ENCODE data around the gene MTHFR. TPM values are rescaled to one million over a fixed set of nuclear protein-coding genes. Genes with fewer than 3 reads are reported as not detected.

The MTHFR gene
- total RNA-seq, 1 donor from 2014 or later, result 13.0 TPM

DNA sequence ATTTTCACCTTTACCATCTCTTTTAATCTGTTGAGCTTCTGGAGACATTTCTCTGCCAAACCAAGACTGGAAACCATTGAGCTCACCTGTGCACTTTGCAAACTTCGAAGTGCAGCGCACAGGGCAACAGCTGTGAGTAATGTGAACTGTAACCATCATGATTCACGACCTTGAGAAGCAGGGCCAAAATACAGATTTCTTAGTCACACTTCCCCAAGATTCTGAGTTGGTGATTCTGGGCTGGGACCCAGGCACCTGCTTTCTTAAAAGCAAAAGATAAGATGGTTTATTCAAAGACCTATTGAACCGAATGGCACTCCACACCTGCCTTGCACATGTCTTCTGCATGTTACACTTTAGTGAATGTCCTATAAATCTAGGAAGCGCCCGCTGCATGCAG lies 59.7 kb downstream of the MTHFR start:
- Histone ChIP-seq H3K4me3 (ENCODE audit: insufficient read depth, low read depth, low read length) (no peak overlapping the region), H3K9ac (ENCODE audit: low read length) (no peak overlapping the region), H3K27ac (ENCODE audit: low read depth, low read length) (no peak overlapping the region), H3K36me3 (ENCODE audit: insufficient read depth, low read length) (no peaks in the 10 kb centered on the region), H4K20me1 (ENCODE audit: insufficient read depth, low read length) (peaks cover 12% of the 10 kb centered on the region), H2AFZ (ENCODE audit: low read depth, low read length) (no peak overlapping the region), H3K27me3 (ENCODE audit: insufficient read depth, low read length) (no peaks in the 10 kb centered on the region), H3K9me3 (ENCODE audit: insufficient read depth, low read depth, low read length) (no peaks in the 10 kb centered on the region), H3K4me2 (ENCODE audit: low read length) (no peak overlapping the region), H3K4me1 (ENCODE audit: insufficient read depth, low read length) (no peaks in the 10 kb centered on the region), H3K79me2 (ENCODE audit: insufficient read depth, low read length) (no peaks in the 10 kb centered on the region)
- H3K36me3 Mint-ChIP-seq (ENCODE audit: low read depth, unreplicated experiment), result peaks cover 12% of the 10 kb centered on the region
- no peak overlapping the region for H3K4me3 Mint-ChIP-seq (ENCODE audit: unreplicated experiment)
- no peaks in the 10 kb centered on the region for H3K9me3 Mint-ChIP-seq (ENCODE audit: unreplicated experiment)
- no peak overlapping the region for H3K27ac Mint-ChIP-seq (ENCODE audit: unreplicated experiment)
- H3K27me3 Mint-ChIP-seq (ENCODE audit: low read depth, unreplicated experiment), result no peaks in the 10 kb centered on the region
- DNase-seq (ENCODE audit: low read depth) (peak; percentile 42), FAIRE-seq (no peak)
- no peaks in the 10 kb centered on the region for H3K4me1 Mint-ChIP-seq (ENCODE audit: low read depth, unreplicated experiment)
- TF ChIP-seq, protein P1, sequence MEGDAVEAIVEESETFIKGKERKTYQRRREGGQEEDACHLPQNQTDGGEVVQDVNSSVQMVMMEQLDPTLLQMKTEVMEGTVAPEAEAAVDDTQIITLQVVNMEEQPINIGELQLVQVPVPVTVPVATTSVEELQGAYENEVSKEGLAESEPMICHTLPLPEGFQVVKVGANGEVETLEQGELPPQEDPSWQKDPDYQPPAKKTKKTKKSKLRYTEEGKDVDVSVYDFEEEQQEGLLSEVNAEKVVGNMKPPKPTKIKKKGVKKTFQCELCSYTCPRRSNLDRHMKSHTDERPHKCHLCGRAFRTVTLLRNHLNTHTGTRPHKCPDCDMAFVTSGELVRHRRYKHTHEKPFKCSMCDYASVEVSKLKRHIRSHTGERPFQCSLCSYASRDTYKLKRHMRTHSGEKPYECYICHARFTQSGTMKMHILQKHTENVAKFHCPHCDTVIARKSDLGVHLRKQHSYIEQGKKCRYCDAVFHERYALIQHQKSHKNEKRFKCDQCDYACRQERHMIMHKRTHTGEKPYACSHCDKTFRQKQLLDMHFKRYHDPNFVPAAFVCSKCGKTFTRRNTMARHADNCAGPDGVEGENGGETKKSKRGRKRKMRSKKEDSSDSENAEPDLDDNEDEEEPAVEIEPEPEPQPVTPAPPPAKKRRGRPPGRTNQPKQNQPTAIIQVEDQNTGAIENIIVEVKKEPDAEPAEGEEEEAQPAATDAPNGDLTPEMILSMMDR (IDR thresholded peaks at IDR 0.05; ENCODE audit: insufficient read depth, low read depth, low read length), result no peak
- no peak for TF ChIP-seq EZH2 (IDR thresholded peaks at IDR 0.05; ENCODE audit: insufficient read depth, low read length)

DNA sequence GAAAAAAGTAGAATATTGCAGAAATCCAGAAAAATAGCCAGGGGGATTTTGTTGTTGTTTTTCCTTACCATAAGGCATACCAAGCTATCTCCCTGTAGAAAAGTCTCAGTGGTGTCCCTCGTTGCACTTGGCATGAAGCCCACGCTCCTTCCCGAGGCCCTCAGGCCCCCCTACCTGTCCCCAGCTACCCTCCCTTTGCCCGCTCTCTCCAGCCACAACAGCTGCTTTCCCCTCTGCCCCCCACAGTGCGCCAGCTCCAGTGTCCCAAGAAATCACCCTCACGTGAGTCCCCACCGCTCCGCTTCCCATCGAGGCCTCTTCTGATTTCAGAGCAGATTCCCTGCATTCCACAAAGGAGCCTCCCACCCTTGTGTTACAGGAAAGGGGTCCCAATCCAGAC lies 61.5 kb downstream of the MTHFR start:
- no peak for TF ChIP-seq EZH2 (IDR thresholded peaks at IDR 0.05; ENCODE audit: insufficient read depth, low read length)
- TF ChIP-seq, protein P1 (IDR thresholded peaks at IDR 0.05; ENCODE audit: insufficient read depth, low read depth, low read length), result no peak
- no peaks in the 10 kb centered on the region for H3K79me2 ChIP-seq (ENCODE audit: insufficient read depth, low read length)
- no peaks in the 10 kb centered on the region for H3K9me3 ChIP-seq (ENCODE audit: insufficient read depth, low read depth, low read length)
- Mint-ChIP-seq H3K9me3 (ENCODE audit: unreplicated experiment) (no peaks in the 10 kb centered on the region), H3K36me3 (ENCODE audit: low read depth, unreplicated experiment) (peaks cover 12% of the 10 kb centered on the region), H3K4me1 (ENCODE audit: low read depth, unreplicated experiment) (peaks cover 7% of the 10 kb centered on the region), H3K27ac (ENCODE audit: unreplicated experiment) (no peak overlapping the region), H3K4me3 (ENCODE audit: unreplicated experiment) (no peak overlapping the region), H3K27me3 (ENCODE audit: low read depth, unreplicated experiment) (no peaks in the 10 kb centered on the region)
- H3K9ac ChIP-seq (ENCODE audit: low read length), result no peak overlapping the region
- no peaks in the 10 kb centered on the region for H3K36me3 ChIP-seq (ENCODE audit: insufficient read depth, low read length)
- H3K27me3 ChIP-seq (ENCODE audit: insufficient read depth, low read length), result no peaks in the 10 kb centered on the region
- H3K4me3 ChIP-seq (ENCODE audit: insufficient read depth, low read depth, low read length), result no peak overlapping the region
- H3K4me2 ChIP-seq (ENCODE audit: low read length), result no peak overlapping the region
- DNase-seq (ENCODE audit: low read depth) (no peak), FAIRE-seq (no peak)
- H3K27ac ChIP-seq (ENCODE audit: low read depth, low read length), result no peak overlapping the region
- H4K20me1 ChIP-seq (ENCODE audit: insufficient read depth, low read length), result peaks cover 12% of the 10 kb centered on the region
- no peaks in the 10 kb centered on the region for H3K4me1 ChIP-seq (ENCODE audit: insufficient read depth, low read length)
- H2AFZ ChIP-seq (ENCODE audit: low read depth, low read length), result no peak overlapping the region

DNA sequence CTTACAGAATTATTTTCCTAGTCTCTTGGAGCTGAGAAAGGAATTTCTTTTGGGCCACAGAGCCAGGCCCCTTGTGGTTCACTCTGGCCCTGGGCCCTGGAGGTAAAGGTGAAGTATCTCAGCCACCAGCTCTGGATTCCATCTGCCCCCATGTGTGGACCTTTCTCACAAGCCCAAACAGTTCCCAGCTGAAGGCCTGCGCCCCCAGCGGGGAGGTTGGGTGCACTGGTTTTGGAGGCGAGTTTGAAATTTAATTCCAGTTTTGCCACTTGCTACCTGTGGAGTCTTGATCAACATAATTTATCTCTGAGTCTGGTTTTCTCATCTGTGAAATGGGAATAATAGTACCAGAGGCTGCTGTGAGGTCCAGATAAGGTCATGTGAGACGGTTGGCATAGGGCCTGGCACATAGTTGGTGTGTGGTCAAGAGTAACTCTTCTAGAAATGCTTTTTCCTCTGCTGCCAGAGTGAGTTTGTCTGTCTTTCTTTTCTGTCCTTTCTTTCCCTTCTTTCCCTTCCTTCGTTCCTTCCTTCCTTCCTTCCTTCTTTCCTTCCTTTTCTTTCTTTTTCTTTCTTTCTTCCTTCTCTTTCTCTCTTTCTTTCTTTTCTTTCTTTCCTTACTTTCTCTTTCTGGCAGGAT lies 63.7 kb downstream of the MTHFR start:
- H2AFZ ChIP-seq (ENCODE audit: low read depth, low read length), result no peak overlapping the region
- Mint-ChIP-seq H3K4me1 (ENCODE audit: low read depth, unreplicated experiment) (peaks cover 9% of the 10 kb centered on the region), H3K4me3 (ENCODE audit: unreplicated experiment) (no peak overlapping the region), H3K36me3 (ENCODE audit: low read depth, unreplicated experiment) (peaks cover 13% of the 10 kb centered on the region), H3K9me3 (ENCODE audit: unreplicated experiment) (no peaks in the 10 kb centered on the region), H3K27me3 (ENCODE audit: low read depth, unreplicated experiment) (peaks cover 3% of the 10 kb centered on the region), H3K27ac (ENCODE audit: unreplicated experiment) (no peak overlapping the region)
- no peak for FAIRE-seq
- H3K9ac ChIP-seq (ENCODE audit: low read length), result no peak overlapping the region
- peaks cover 12% of the 10 kb centered on the region for H4K20me1 ChIP-seq (ENCODE audit: insufficient read depth, low read length)
- H3K4me3 ChIP-seq (ENCODE audit: insufficient read depth, low read depth, low read length), result no peak overlapping the region
- peaks cover 5% of the 10 kb centered on the region for H3K4me1 ChIP-seq (ENCODE audit: insufficient read depth, low read length)
- H3K27ac ChIP-seq (ENCODE audit: low read depth, low read length), result no peak overlapping the region
- no peaks in the 10 kb centered on the region for H3K36me3 ChIP-seq (ENCODE audit: insufficient read depth, low read length)
- no peaks in the 10 kb centered on the region for H3K27me3 ChIP-seq (ENCODE audit: insufficient read depth, low read length)
- H3K4me2 ChIP-seq (ENCODE audit: low read length), result no peak overlapping the region
- DNase-seq (ENCODE audit: low read depth), result no peak
- no peaks in the 10 kb centered on the region for H3K9me3 ChIP-seq (ENCODE audit: insufficient read depth, low read depth, low read length)
- TF ChIP-seq, protein P1 (IDR thresholded peaks at IDR 0.05; ENCODE audit: insufficient read depth, low read depth, low read length), result no peak
- TF ChIP-seq EZH2 (IDR thresholded peaks at IDR 0.05; ENCODE audit: insufficient read depth, low read length), result no peak
- peaks cover 2% of the 10 kb centered on the region for H3K79me2 ChIP-seq (ENCODE audit: insufficient read depth, low read length)

Measured in astrocyte (in vitro differentiated cells and primary cell).